Activated naive CD4-positive, alpha-beta T cell treated with Interleukin-2 at 50 U/mL for 16 hours (primary cell): ENCODE measurements around the gene MAPK4.

Source experiments
- DNase-seq: peaks from one replicate; pipeline ENCODE4 v3.0.0-alpha.2; 2020

Gene MAPK4

DNA sequence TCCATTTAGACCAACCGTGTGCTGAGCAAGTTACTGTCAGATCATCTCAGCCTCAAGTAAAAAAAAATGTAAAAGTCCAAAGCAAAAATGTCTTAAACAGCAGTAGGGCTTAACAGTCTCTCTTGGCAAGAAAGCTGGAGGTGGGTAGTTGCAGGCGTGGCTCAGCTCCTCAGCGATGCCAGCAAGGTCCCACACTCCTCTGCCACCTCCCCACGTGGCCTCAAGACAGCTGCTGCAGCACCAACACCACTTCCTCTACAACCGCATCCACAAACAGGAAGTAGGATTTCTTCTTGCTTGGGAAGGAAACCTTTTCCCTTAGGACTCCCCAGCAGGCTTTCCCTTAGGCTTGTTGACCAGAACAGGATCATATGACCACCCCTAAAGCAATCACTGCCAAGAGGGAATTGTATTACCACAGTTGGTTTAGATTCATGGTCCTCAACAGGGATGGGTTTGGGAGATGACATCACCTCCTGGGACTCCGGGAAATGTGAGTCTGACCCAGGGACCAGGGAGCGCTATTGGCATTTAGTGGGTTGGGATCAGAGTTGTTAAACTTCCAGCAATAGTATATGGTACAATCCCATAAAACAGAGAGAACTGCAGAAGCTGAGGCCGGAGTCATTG is 97.1 kb downstream of the MAPK4 start:
- no peak for DNase-seq

- no peak for DNase-seq
These were observed 98.7 kb downstream of the MAPK4 start for GRCh38 chr18:50658601-50659000.

GRCh38 chr18:50659091-50660003 is 99.5 kb downstream of the MAPK4 start:
- no peak for DNase-seq

DNA sequence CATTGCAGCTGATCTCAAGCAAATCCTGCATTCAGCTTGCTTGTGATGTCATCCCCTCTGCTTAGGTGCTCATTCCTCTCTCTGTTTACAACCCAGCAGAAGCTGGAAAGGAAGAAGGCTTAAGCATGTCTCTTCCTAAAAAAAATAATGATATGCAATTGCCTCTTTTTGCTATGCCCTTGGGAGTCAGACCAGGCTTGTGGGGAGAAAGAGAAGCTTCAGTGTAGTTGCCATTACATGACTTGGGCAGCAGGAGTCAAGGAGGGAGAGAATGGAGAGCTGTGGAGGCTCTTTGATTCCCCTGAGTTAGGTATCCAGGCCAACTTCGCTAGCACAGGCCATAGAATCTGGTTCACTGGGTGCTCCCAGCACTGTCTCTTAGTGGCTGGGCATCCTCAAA is 101.1 kb downstream of the MAPK4 start:
- DNase-seq = no peak

DNA sequence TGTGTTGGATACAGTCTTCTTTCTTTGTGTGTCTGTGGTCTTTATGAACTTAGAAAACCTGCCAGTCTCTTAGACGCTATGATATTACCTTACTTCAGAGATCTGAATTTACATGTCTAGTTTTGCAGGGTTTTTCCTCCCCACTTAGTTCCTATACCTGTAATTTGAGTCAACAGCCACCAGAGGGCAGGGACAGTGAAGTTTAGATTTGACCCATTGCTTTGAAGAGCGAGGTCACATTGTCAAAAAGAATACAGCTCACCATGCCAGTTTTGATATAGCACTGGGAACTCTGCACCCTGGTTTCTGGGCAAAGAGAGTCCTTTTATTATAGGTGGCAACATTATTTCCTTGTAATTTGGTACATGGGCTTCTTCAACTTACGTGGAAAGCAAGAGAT is 102.3 kb downstream of the MAPK4 start:
- no peak for DNase-seq

- DNase-seq = no peak
These were observed 103.0 kb downstream of the MAPK4 start for GRCh38 chr18:50662775-50663383.

DNA sequence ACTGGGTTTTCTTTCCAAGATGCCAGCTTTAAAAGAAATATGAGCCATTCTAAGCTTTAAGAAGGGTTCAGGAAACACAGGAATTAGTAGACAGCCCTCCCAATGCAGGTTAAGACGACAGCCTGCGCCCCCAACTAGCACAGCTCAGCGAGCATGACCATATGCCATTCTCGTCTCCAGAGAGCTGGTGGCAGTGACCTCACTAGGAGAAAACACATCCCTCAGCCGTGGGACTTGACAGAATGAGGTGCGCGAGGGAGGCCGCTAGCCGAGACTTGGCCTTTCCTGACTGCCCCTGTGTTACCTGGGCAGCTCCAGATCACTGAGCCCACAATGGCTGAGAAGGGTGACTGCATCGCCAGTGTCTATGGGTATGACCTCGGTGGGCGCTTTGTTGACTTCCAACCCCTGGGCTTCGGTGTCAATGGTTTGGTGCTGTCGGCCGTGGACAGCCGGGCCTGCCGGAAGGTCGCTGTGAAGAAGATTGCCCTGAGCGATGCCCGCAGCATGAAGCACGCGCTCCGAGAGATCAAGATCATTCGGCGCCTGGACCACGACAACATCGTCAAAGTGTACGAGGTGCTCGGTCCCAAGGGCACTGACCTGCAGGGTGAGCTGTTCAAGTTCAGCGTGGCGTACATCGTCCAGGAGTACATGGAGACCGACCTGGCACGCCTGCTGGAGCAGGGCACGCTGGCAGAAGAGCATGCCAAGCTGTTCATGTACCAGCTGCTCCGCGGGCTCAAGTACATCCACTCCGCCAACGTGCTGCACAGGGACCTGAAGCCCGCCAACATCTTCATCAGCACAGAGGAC is 103.9 kb downstream of the MAPK4 start:
- no peak for DNase-seq

GRCh38 chr18:50665015-50665414 is 105.1 kb downstream of the MAPK4 start:
- no peak for DNase-seq

DNA sequence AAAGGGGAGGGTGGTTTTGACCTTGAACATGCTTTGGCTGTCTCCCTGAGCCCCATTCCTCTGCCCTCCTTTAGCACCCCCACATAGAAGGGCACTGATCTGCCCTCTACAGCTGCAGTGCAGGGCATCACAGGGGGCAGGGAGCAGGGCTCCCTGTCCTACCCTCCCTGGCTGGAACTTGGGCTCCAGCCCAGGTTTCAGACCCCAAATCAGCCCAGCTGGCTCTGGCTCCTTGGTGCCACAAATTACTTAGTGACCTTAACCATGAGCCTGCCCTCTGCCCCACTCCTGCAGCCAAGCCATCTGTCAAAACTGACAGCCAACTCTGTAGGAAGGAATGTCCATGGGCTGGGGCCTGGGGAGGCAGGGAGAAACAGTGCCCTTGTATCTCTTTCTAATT is 105.6 kb downstream of the MAPK4 start:
- DNase-seq = no peak

DNA sequence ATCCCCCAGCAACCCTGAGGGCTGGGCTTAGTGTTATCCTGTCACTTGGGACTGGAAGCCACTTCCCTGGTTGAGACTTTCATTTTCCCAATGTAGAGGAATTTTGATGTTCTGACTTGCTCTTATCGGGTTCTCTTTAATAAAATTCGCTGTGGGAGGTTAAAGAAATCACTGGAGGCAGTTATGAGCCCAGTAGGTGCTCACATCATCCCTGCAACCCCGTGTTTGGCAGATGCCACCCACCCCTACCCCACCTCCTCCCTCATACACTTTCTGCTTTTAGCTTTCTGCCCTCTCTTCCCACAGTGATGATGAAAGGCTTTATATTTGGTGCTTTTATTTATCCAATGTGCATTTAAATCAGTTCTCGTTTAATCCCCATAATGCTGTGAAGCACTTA is 106.6 kb downstream of the MAPK4 start:
- no peak for DNase-seq

DNA sequence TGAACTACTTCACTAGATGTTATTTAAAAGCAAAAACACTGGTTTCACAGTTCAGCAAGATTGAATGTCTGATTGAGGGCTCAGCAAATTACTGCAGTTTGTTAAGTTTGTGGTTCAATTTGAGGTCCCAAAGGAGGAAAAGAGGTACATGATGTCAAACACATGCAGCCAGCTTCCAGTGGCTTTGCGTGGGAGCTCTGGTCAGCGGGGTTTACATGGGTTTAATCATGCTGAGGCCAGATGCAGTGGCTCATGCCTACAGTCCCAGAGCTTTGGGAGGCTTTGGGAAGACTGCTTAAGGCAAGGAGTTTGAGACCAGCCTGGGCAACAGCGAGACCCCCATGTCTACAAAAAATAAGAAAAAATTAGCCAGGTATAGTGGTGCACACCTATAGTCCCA is 111.5 kb downstream of the MAPK4 start:
- DNase-seq = no peak

- DNase-seq = no peak
These were observed 114.6 kb downstream of the MAPK4 start for GRCh38 chr18:50674307-50674980.

- DNase-seq = no peak
These were observed 115.2 kb downstream of the MAPK4 start for GRCh38 chr18:50675043-50675442.

- DNase-seq = no peak
These were observed 118.8 kb downstream of the MAPK4 start for GRCh38 chr18:50678651-50679050.

- no peak for DNase-seq
These were observed 119.2 kb downstream of the MAPK4 start for GRCh38 chr18:50679056-50679455.

GRCh38 chr18:50679656-50680055 is 119.8 kb downstream of the MAPK4 start:
- DNase-seq = no peak

GRCh38 chr18:50680966-50681365 is 121.1 kb downstream of the MAPK4 start:
- no peak for DNase-seq

GRCh38 chr18:50682852-50683251 is 123.0 kb downstream of the MAPK4 start:
- DNase-seq = no peak

DNA sequence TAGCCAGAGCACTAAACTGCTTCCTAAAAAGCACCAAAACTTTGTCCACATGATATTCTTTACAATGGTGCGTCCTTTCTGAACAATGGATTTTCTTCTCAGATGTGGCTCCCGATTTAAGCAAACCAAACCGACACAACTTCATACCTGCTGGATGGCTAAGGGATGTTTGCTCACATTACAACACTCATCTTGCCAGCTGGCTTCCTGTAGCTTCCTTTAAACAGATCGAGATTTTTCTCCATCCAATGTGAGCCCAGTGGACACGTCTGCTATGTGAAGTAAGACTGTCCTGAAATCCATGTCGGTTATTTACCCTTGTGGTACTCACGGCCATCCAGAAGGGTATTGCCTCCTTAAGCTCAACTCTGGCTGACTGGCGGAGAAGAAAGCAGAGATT is 126.5 kb downstream of the MAPK4 start:
- DNase-seq = no peak

DNA sequence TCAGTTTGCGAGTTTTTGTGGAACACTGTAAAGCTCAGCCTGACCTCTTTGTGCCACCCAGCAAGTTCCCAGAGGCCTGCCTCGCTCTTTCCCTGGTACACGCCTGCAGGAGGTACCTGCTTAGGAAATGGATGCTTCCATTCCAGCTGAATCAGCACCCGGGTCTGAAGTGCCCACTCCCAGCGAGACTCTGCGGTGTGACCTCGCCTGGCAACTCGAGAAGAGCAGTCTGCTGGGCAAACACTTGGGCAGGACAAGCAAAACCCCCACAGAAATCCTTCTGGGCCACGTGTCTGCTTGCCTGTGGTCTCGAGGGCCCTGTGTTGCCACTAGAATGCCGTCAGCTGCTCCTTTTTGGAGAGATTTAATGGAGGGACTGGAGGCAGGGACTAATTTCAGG is 127.6 kb downstream of the MAPK4 start:
- no peak for DNase-seq

GRCh38 chr18:50689578-50689977 is 129.7 kb downstream of the MAPK4 start:
- DNase-seq = no peak

GRCh38 chr18:50694147-50694546 is 134.3 kb downstream of the MAPK4 start:
- DNase-seq = no peak
